Common myeloid progenitor, CD34-positive (primary cell): ENCODE data around the gene CEP128.

Experiments
- CTCF ChIA-PET: fragments of 350-600 bp; sonication (Branson Sonifier 250); formaldehyde crosslinking; loops from one replicate; lab custom pipeline; 2021; ENCODE audit warnings: antibody characterized with exemption; lab: Charles Lee
- POLR2A ChIA-PET: fragments of 350-600 bp; sonication (Branson Sonifier 250); formaldehyde crosslinking; loops from one replicate; lab custom pipeline; 2021; ENCODE audit warnings: antibody characterized with exemption; lab: Charles Lee
- DNase-seq, 3 donors: peaks; one replicate each; pipeline versions ENCODE4 v3.0.0 to v3.0.0-alpha.2; 2013
- H3K27ac ChIP-seq, 2 experiments: 1 replicate in 1 of 2; 2 replicates in 1 of 2; pipeline ENCODE4 v1.7.0; 2013; ENCODE audit warnings: inconsistent platforms in 2 of 2, low read length in 2 of 2, mild to moderate bottlenecking in 2 of 2, low read depth in 1 of 2, moderate library complexity in 1 of 2; ENCODE audit not compliant: severe bottlenecking in 2 of 2, insufficient read depth in 1 of 2, poor library complexity in 1 of 2
- H3K27me3 ChIP-seq, 5 experiments: replicated peaks in 2 of 5; 1 replicate in 3 of 5; 2 replicates in 2 of 5; pipeline versions ENCODE4 v1.6.1 to v1.7.0; 2013; ENCODE audit warnings: low read length in 4 of 5, mild to moderate bottlenecking in 2 of 5, moderate library complexity in 2 of 5, inconsistent platforms in 1 of 5; ENCODE audit not compliant: insufficient read depth in 5 of 5, control insufficient read depth in 4 of 5
- H3K36me3 ChIP-seq, 4 experiments: 1 replicate in 2 of 4; 2 replicates in 2 of 4; pipeline versions ENCODE4 v1.6.1 to v1.7.0; 2013; ENCODE audit warnings: low read length in 3 of 4, control low read depth in 1 of 4, mild to moderate bottlenecking in 1 of 4; ENCODE audit not compliant: control insufficient read depth in 4 of 4, insufficient read depth in 4 of 4
- H3K4me1 ChIP-seq, 4 experiments: 1 replicate in 3 of 4; 2 replicates in 1 of 4; pipeline versions ENCODE4 v1.6.1 to v1.7.1; 2013; ENCODE audit warnings: low read length in 3 of 4, mild to moderate bottlenecking in 3 of 4, control low read depth in 1 of 4, inconsistent platforms in 1 of 4, moderate library complexity in 1 of 4; ENCODE audit not compliant: control insufficient read depth in 4 of 4, insufficient read depth in 4 of 4; ENCODE audit errors: control extremely low read depth in 1 of 4
- H3K4me3 ChIP-seq, 7 experiments: 1 replicate in 4 of 7; 2 replicates in 3 of 7; pipeline versions ENCODE4 v1.5.1 to v1.7.0; 2013; ENCODE audit warnings: mild to moderate bottlenecking in 7 of 7, low read length in 6 of 7, moderate library complexity in 6 of 7, inconsistent platforms in 2 of 7, low read depth in 2 of 7, control low read depth in 1 of 7; ENCODE audit not compliant: insufficient read depth in 4 of 7, control insufficient read depth in 1 of 7; ENCODE audit errors: extremely low read depth in 1 of 7
- H3K9me3 ChIP-seq, 5 experiments: 1 replicate in 4 of 5; 2 replicates in 1 of 5; pipeline versions ENCODE4 v1.6.1 to v1.7.1; 2013; ENCODE audit warnings: low read length in 4 of 5, mild to moderate bottlenecking in 2 of 5, inconsistent platforms in 1 of 5, low read depth in 1 of 5, moderate library complexity in 1 of 5; ENCODE audit not compliant: control insufficient read depth in 4 of 5, insufficient read depth in 2 of 5; ENCODE audit errors: control extremely low read depth in 1 of 5
- whole genome bisulfite sequencing: methylation state at CpG from one replicate; pipeline ENCODE4 v1.1.5; 2013; ENCODE audit not compliant: insufficient coverage; 5-methylcytosine and 5-hydroxymethylcytosine counted together

Gene CEP128

GRCh38 chr14:80491650-80492049, 449.9 kb downstream of the CEP128 start:
- ChIA-PET CTCF (no interaction called here), POLR2A (no interaction called here)
- DNase-seq = no peak
- Histone ChIP-seq H3K27me3 (no peaks in the 10 kb centered on the region), H3K4me1 (no peaks in the 10 kb centered on the region), H3K36me3 (no peaks in the 10 kb centered on the region), H3K9me3 (no peaks in the 10 kb centered on the region), H3K4me3 (no peak overlapping the region), H3K27ac (no peak overlapping the region)
- WGBS = 92% methylated on average over 2 of the region's 2 CpGs

GRCh38 chr14:80491131-80491530, 450.4 kb downstream of the CEP128 start:
- no peaks in the 10 kb centered on the region for H3K27me3 ChIP-seq
- DNase-seq = no peak
- ChIA-PET CTCF (no interaction called here), POLR2A (no interaction called here)
- no peak overlapping the region for H3K4me3 ChIP-seq
- H3K27ac ChIP-seq = no peak overlapping the region
- no peaks in the 10 kb centered on the region for H3K36me3 ChIP-seq
- H3K9me3 ChIP-seq = no peaks in the 10 kb centered on the region
- 42% methylated on average over 2 of the region's 4 CpGs for WGBS
- no peaks in the 10 kb centered on the region for H3K4me1 ChIP-seq

GRCh38 chr14:80489513-80489912, 452.0 kb downstream of the CEP128 start:
- no peaks in the 10 kb centered on the region for H3K36me3 ChIP-seq
- H3K4me3 ChIP-seq = no peak overlapping the region
- H3K27me3 ChIP-seq = no peaks in the 10 kb centered on the region
- no peaks in the 10 kb centered on the region for H3K4me1 ChIP-seq
- WGBS = no CpG with 5 or more reads among the region's 3 CpGs
- CTCF ChIA-PET = no interaction called here
- DNase-seq = no peak
- no peak overlapping the region for H3K27ac ChIP-seq
- POLR2A ChIA-PET = no interaction called here
- H3K9me3 ChIP-seq = no peaks in the 10 kb centered on the region

- no peaks in the 10 kb centered on the region for H3K27me3 ChIP-seq
- H3K4me3 ChIP-seq = no peak overlapping the region
- POLR2A ChIA-PET = no interaction called here
- H3K27ac ChIP-seq = no peak overlapping the region
- DNase-seq = no peak
- H3K4me1 ChIP-seq = no peaks in the 10 kb centered on the region
- 100% methylated on average over 1 of the region's 2 CpGs for WGBS
- no peaks in the 10 kb centered on the region for H3K36me3 ChIP-seq
- CTCF ChIA-PET = no interaction called here
- H3K9me3 ChIP-seq = no peaks in the 10 kb centered on the region
Measured at GRCh38 chr14:80485764-80486163, 455.8 kb downstream of the CEP128 start.

GRCh38 chr14:80483331-80483730, 458.2 kb downstream of the CEP128 start:
- WGBS = no CpG with 5 or more reads among the region's 2 CpGs
- POLR2A ChIA-PET = no interaction called here
- Histone ChIP-seq H3K9me3 (no peaks in the 10 kb centered on the region), H3K27ac (no peak overlapping the region), H3K4me1 (no peaks in the 10 kb centered on the region), H3K27me3 (no peaks in the 10 kb centered on the region), H3K36me3 (no peaks in the 10 kb centered on the region), H3K4me3 (no peak overlapping the region)
- DNase-seq = no peak
- CTCF ChIA-PET = no interaction called here

GRCh38 chr14:80477388-80478160, 464.0 kb downstream of the CEP128 start:
- Histone ChIP-seq H3K36me3 (no peaks in the 10 kb centered on the region), H3K4me3 (no peak overlapping the region), H3K27ac (no peak overlapping the region), H3K27me3 (no peaks in the 10 kb centered on the region), H3K4me1 (no peaks in the 10 kb centered on the region), H3K9me3 (peaks cover 0 to 10% (median 4%) of the 10 kb centered on the region in 5 experiments)
- no peak for DNase-seq
- ChIA-PET CTCF (no interaction called here), POLR2A (no interaction called here)
- WGBS = 90% methylated on average over 2 of the region's 6 CpGs

- Histone ChIP-seq H3K36me3 (no peaks in the 10 kb centered on the region), H3K27ac (no peak overlapping the region), H3K4me3 (no peak overlapping the region), H3K9me3 (peaks cover 0 to 14% (median 7%) of the 10 kb centered on the region in 5 experiments), H3K27me3 (no peaks in the 10 kb centered on the region), H3K4me1 (no peaks in the 10 kb centered on the region)
- 100% methylated on average over 3 of the region's 4 CpGs for WGBS
- ChIA-PET POLR2A (no interaction called here), CTCF (no interaction called here)
- DNase-seq = no peak
Measured at GRCh38 chr14:80475074-80475473, 466.5 kb downstream of the CEP128 start.
